Inflammatory macrophage treated with lipopolysaccharide for 4 hours (primary cell): Measurements from ENCODE around the gene RRAGC.
"Not testable (repeated sequence)": the region's sequence is repeated elsewhere in the genome, so short reads cannot be mapped to it uniquely, and the experiment has no call there.

ENCODE experiments used
- DNase-seq: peaks from one replicate; pipeline ENCODE4 v3.0.0-alpha.2; 2020

RRAGC gene

DNA sequence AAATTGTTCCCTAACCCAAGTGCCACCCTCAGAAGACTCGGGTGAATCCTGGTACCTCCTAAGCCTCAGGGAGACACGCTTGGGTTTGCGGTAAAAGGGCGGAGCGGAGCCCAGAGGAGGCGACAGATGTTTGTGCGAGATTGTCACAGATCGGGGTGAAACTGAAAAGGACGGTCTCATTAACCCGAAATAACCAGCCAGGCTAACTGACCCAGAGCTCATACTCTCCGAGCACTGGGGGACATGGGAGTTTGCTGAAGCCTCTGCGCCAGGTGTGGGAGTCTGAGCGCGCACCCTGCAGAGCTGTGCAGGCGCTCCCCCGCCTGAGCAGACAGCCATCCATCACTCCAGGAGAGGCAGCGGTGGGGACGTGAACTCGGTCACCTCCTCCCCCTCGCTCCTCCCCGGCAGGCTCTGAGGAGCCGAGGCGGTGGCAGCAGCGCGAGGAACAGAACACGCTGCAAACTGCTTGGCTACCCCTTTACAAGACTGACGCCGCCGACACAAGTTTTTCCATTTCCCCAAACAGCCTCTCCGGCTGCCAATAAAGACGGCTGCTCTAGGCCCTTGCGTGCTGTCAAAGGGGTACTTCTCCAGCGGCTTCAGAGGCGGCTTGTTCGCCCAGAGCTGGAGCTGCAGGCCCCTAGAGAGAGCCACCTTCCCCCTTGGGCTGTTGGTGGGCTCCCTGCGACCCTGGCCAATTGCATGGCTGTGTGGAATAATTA, 43.5 kb downstream of the RRAGC start:
- DNase-seq: no peak

DNA sequence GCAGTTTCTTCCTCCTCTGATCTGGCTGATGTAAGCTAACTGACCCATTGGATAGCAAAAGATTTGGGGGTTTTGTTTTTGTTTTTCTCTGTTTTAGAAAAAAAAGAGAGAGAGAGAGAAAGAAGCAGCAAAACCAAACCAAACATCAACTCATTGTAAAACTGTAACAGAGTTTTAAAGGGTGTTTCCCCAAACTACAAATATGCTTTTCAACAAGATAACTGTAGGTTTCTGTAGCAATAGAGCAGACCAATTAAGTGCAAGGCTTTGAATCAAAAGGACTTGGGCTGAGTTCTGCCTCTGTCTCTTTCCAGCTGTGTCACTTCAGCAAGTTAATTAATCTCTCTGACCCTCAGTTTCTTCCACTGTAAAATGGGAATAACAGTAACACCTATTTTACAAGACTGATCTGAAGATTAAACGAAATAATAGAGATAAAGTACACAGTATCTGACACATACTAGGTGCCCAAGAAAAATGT, 44.5 kb downstream of the RRAGC start:
- no peak for DNase-seq

DNA sequence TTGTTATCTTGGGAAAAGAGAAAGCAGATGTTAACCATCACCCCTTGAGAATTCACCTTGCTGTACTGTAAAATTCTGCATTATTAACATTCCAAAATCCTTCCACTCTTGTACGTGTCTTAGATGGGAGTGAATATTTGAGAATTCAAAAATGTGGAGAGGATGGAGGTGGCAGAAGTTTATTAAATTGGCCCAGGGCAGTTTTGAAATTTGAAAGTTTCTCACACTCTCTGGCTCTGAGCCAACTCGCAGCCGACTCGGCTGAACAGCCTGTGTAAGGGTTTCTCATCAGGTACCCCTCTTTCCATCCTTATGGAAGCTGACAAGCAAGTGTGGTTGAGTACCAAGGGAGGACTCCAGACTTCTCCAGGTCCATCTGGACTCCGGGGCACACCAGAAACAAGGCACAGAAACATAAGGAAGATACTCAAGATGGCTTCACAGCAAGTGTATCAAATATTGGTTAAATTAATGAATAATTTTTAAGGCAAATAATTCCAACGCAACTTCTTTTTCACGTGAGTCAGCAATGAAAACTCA, 45.1 kb downstream of the RRAGC start:
- no peak for DNase-seq

DNA sequence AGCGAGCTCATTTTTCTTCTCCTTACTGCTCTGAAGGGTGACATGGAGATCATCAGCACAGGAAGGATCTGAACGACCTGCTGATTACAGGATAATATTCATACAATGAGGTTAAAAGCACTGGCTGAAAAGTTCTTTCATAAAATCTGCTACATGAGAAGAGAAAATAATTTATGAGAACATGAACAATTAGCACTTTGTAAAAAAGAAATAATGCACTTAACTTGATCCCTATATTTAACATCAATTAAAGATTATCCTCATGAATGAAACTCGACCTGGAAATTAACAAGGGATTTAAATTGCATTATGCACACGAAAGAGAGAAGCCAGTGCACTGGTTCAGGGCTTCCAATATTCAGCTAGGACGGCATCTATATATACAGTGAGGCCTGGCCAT, 46.6 kb downstream of the RRAGC start:
- DNase-seq: no peak

DNA sequence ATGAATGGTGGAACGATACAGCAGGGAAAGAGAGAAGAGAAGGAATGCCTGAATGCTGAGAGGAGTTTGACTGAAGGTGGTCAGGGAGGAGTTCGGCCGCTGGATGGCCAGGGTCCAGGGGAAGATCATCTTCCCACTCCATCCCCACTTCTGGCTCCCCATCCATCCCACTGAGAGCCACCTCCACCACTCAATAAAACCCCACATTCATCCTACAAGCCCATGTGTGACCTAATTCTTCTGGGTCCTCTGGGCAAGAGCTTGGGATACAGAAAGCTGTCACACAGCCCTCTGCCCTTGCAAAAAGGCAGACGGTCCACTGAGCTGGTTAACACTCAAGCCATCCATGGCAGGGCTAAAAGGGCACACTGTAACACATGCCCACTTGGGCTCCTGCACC, 48.1 kb downstream of the RRAGC start:
- not testable (repeated sequence) for DNase-seq

DNA sequence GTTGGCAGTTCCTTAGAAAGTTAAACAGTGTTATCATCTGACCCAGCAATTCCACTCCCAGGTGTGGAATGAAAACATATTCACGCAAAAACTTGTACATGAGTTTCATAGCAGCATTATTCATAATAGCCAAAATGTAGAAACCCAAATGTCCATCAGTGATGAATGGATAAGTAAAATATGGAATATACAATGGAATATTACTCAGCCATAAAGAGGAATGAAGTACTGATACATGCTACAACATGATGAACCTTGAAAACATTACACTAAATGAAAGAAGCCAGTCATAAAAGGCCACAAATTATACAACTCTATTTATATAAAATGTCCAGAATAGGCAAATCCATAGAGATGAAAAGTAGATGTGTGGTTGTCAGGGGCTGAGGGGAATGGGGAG, 53.5 kb downstream of the RRAGC start:
- DNase-seq: no peak

DNA sequence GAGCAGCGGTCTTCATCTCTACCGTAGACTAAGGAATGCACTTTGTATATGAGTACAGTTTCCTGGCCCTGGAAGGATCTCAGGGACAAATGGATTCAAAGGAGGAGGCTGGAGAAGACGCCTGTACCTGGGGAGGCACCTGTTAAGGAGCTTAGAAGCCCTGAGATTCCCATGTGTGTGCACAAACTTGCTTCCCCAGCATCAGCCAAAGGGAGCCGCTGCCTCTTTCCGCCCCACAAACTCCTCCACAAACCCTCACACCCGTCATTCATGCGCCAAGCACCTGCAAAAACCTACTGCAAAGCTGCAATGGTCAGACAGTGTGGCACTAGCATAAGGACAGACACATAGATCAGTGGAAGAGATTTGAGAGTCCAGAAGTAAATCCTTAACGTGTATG, 54.5 kb downstream of the RRAGC start:
- no peak for DNase-seq

DNA sequence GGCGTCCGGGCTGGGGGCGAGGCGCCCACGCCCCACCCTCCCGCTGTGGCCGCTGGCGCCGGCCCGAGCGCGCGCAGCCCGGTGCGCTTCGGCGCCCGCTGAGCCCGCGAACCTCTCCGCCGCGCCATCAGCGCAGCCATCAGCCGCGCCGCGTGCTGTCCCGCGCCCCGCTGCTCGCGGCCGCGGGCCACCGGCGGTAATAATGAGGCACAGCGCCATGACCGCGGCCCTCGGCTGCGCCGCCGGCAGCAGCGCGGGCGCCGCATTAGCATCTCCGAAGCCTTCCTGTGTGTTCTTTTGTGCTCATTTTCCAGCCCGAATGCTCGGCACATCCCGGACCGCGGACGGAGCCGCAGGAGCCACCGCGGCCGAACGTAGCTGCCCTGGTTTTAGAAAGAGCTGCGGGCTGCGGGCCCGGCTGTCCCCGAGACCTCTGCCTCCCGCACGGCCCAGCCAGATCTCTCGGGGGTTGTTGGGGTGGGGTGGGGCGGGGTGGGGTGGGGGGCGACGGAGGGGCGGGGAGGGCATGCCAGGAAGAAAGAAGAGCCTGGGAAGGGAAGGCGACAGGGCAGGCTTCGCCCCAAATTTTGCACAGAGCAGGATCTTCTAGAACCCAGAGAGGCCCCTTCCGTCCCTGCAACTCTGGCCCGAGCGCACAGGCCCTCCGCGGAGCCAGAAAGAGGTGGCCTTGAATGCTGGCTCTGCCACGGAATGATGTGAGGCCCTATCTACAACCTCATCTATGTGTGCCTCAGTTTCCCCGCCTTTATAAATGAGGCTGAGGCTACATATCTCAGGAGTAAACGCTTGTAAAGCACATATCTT, 55.3 kb downstream of the RRAGC start:
- no peak for DNase-seq

DNA sequence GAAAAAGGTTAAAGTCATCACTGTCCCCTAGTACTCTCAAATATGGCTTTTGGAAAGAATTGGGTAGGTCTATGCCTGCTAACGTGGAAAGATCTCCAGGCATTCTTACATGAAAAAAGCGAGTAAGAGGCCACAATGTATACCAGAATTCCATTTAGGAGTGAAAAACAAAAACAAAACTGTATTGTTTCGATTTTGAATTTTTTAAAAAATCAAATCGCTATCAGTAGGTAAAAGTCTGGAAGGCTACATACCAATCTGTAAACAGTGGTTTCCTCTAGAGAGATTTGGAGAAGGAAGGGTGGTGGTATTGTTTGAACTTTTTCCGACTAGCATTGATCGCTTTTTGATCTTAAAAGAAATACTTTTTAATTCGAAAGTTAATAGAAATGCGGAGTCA, 55.9 kb downstream of the RRAGC start:
- DNase-seq: no peak

DNA sequence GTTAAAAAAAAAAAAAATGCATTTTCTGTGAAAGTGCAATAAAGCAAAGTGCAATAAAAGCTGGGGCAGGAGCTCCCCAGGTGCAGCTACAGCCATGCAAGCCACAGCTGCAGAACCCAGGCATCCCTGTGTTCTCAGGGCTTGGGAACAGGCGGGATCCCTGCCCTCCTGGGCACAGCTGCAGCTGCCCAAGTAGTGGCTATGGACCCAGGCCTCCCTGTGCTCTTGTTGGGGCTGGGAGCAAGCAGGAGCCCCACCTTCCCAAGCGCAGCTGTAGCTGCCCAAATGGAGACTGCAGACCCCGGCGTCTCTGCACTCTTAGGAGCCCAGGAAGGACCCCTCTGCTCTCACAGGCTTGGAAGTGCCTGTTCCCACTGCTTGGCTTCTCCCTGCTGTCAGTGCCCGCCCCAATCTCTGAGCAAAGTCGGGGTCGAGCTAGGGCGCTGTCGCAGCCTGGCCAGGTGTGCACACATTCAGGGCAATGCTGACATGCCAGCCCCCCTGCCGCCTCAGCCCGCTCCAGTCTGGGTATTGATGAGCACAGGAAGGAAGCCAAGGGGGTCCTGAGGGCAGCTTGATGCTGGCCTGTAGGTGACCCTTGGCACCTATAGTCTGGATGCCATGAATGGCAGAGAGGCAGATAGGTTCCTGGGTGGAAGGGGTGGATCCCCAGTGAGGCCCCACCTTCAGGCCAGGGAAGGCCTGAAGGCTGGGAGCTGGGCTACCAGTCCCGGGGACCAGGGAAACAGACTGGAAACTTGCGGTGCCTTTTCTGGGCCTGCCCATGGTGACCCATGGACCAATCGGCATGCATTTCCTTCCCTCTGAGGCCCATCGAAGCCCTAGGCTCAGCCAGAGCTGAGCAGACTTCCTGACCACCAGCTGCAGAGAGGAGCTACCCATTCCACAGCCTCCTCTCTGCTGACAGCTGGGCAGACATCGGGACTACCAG, 58.6 kb downstream of the RRAGC start:
- no peak for DNase-seq

DNA sequence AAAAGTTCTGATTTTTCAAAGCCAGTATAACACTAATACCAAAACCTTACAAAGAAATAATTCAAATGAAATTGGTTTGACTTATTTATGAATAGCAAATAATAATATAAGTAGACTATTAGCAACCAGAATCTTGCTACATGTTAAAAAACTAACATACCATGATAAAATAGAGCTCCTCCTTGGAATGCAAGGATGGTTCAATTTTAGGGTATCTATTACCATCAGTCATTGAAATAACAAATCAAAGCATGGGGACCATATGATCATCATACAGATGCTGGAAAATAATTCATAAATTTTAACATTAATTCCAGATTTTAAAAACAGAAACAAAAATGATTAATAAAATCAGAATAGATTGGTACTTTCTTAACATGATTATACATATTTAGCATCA, 66.3 kb downstream of the RRAGC start:
- DNase-seq: no peak

DNA sequence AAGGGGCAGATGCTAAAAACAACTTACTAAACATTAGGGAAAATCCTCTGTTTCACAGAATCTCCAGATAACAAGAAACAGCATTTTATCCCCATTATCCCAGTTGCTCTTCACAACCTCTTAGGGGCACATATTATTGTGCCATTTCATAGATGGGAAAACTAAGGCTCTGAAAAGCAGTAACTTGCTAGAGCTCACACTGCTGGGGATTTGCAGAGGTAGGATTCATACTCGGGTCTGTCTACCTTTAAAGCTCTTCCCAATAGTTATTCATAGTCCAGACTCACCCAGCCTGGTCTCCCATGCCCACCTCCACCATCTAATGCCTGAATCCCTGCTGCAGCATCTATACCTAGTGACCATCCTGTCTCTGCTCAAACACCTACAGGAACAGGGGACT, 67.7 kb downstream of the RRAGC start:
- no peak for DNase-seq

DNA sequence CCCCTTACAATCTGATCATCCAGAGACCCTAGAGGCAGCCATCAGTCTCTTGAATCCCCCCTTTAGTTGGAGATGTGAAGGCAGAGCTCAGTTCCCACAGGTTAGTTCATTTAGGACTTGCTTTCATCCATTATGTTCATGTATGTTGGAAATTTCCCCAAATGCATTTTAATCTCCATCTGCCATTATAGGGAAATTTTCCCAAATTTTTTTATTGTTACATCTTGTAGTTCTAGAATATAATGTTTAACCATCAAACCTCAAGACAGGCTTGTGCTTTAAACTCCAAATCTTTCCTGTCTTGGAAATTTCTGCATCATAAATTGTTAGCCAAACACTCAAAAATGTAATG, 68.4 kb downstream of the RRAGC start:
- no peak for DNase-seq

DNA sequence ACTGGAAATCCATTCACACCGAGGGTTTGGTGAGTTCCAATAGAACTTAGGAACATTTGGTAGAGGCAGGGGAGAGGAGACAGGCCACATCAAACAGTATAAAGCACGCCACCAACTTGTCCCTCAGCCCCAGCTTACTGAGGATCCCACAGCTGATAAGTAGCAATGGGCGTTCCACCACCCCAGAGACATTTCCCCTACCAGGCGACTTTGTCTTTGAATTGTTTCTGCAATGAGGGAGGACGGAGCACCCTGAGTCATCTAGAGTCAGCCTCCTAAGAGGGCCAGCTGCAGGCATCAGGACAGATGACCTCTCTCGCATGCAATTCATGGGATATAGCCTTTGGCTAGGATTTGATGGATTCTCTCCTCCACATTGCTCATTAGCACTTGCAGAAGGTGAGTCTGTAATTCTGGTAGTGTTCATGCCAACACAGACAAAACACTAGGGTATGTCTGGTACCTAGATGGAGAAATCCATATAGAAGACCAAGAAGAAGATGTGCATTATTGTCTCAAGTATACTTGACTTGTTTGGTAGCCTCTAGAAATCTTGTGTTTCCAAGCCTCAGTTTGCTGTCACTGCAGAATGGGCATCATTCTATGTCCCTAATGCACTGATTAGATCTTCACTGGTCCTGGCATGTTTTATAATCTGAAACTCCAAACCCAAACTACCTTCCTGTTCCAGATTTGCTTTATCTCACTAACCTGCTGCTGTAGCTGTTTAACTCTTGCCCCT, 69.0 kb downstream of the RRAGC start:
- no peak for DNase-seq

DNA sequence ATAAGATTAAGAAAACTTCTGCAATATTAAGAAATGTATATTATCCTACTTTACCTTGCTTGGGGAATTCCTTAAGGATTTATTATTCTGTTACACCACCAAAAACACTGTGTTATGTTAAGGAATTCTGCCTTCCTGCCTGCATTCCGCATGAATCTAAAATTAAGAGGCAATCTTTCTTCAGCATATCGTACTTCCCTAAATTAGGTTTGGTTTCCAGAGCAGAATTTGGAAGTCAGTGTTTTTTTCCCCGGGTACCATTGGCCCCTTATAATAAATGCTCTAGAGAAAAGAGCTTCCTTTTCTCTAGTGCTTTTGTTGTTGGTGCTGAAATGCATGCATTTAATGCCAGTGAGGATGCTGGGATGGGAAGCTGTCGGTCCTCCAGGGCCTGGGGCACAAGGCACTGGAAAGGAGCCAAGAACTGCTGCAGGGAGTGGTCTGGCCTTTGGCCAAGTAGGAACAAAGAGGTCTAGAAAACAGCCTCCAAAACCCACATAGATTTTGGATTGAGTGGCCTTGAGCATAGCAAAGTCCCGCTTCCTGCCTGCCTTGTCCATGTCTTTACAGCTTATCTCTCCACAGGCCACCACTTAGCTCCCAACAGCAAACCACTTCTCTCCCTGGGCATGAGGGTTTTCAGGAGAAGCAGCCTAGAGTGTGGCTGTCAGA, 69.9 kb downstream of the RRAGC start:
- DNase-seq: no peak

DNA sequence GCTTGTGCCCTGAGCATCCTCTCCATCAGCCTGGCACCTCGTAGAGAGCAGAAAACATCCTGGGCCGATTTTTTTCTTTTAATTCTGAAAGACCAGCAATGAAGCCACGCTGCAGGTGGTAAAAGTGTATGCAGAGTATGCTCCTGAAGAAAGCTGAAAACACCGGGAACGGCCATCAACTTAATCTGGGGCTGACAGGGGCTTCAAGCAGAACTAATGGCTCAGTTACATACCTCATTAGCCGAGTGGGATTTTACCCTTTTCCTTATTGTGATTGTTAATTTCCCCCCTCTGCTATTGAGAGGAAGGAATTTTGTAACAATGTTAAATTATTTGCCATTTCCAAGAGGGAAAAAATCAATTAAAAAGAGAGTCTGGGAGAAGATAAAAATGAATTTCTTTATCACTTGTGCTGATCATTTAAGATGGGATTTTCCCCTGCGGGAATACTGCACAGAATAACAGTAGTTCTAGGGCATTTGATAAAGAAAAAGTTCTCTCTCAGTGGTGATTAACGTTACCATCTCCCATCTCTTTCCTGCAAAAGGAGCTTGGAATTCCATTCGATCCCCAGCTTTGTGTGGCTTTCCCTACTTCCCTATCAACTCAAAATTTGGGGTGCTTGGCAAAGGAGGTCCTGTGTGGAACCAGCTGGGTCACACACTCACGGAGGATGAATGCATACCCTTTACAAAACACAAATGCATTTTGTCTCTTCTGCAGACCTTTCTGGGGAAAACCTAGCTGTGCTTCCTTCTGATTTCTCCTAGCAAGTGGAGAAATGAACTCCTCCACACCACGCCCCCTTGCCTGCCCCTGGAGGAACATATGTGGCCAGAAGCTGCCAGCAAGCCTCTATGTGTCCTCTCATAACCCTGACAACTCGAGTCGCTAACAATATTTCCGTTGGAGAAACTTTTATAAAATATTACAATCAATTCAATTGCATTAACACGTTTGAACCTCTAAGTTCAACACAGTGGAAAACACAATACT, 70.9 kb downstream of the RRAGC start:
- DNase-seq: no peak
